22Rv1 (cell line): ENCODE data around the gene EIF2B4.

Source experiments
- H3K27ac ChIP-seq: fragments of 450-650 bp; 2 replicates; pipeline ENCODE4 v1.5.1; 2017
- CTCF ChIP-seq: fragments of 450-650 bp; IDR thresholded peaks from 2 replicates; pipeline ENCODE4 v1.5.1; 2017; ENCODE audit warnings: mild to moderate bottlenecking
- ZFX ChIP-seq: fragments of 450-650 bp; IDR thresholded peaks from 2 replicates; pipeline ENCODE4 v1.6.1; 2017; ENCODE audit warnings: antibody characterized with exemption, borderline replicate concordance

EIF2B4 gene

GRCh38 chr2:27400348-27401135 is 30.4 kb upstream of the EIF2B4 start:
- no peak overlapping the region for H3K27ac ChIP-seq
- no peak for TF ChIP-seq CTCF

- no peak for TF ChIP-seq ZFX
- TF ChIP-seq CTCF: no peak
Measured at GRCh38 chr2:27398962-27399361, 28.8 kb upstream of the EIF2B4 start.

GRCh38 chr2:27393225-27393624 is 23.1 kb upstream of the EIF2B4 start:
- H3K27ac ChIP-seq: no peak overlapping the region
- TF ChIP-seq ZFX (no peak), CTCF (no peak)

More at GRCh38 chr2:27398962-27399361, 28.8 kb upstream of the EIF2B4 start:
- H3K27ac ChIP-seq: no peak overlapping the region

- TF ChIP-seq ZFX: no peak
- TF ChIP-seq CTCF: no peak
- no peak overlapping the region for H3K27ac ChIP-seq
Measured at GRCh38 chr2:27390822-27391679, 20.9 kb upstream of the EIF2B4 start.

GRCh38 chr2:27381577-27382181 is 11.5 kb upstream of the EIF2B4 start:
- peak overlapping the region; percentile 92 for H3K27ac ChIP-seq

More at GRCh38 chr2:27381577-27382181, 11.5 kb upstream of the EIF2B4 start:
- TF ChIP-seq ZFX (no peak), CTCF (no peak)
